Activated CD8-positive, alpha-beta memory T cell treated with anti-CD3 and anti-CD28 coated beads, Interleukin-2, amount 50 U/mL, for 48 hours (primary cell): ENCODE results near the gene BPI.
"Not testable (repeated sequence)": the region's sequence is repeated elsewhere in the genome, so short reads cannot be mapped to it uniquely, and the experiment has no call there.

Source experiments
- DNase-seq: peaks from one replicate; pipeline ENCODE4 v3.0.0-alpha.2; 2020

BPI gene

GRCh38 chr20:38306379-38306778, 2.4 kb downstream of the BPI start:
- no peak for DNase-seq

GRCh38 chr20:38307371-38308046, 3.6 kb downstream of the BPI start:
- no peak for DNase-seq

- DNase-seq = no peak
Measured at GRCh38 chr20:38308047-38308438, 4.1 kb downstream of the BPI start.

GRCh38 chr20:38308447-38308846, 4.5 kb downstream of the BPI start:
- no peak for DNase-seq

- no peak for DNase-seq
Measured at GRCh38 chr20:38311091-38311490, 7.1 kb downstream of the BPI start.

GRCh38 chr20:38311491-38311890, 7.5 kb downstream of the BPI start:
- DNase-seq = no peak

GRCh38 chr20:38313676-38314075, 9.7 kb downstream of the BPI start:
- DNase-seq = no peak

GRCh38 chr20:38314350-38314749, 10.4 kb downstream of the BPI start:
- not testable (repeated sequence) for DNase-seq

GRCh38 chr20:38315290-38315966, 11.5 kb downstream of the BPI start:
- DNase-seq = no peak

GRCh38 chr20:38316341-38316740, 12.4 kb downstream of the BPI start:
- DNase-seq = no peak

GRCh38 chr20:38317422-38317821, 13.5 kb downstream of the BPI start:
- no peak for DNase-seq

GRCh38 chr20:38320221-38320620, 16.3 kb downstream of the BPI start:
- DNase-seq = no peak

- DNase-seq = no peak
Measured at GRCh38 chr20:38321959-38322598, 18.1 kb downstream of the BPI start.

- no peak for DNase-seq
Measured at GRCh38 chr20:38324159-38324558, 20.2 kb downstream of the BPI start.

GRCh38 chr20:38325167-38325566, 21.2 kb downstream of the BPI start:
- DNase-seq = no peak

GRCh38 chr20:38325905-38326304, 21.9 kb downstream of the BPI start:
- DNase-seq = no peak

GRCh38 chr20:38326309-38326708, 22.4 kb downstream of the BPI start:
- no peak for DNase-seq

- DNase-seq = no peak
Measured at GRCh38 chr20:38330638-38331037, 26.7 kb downstream of the BPI start.

GRCh38 chr20:38331245-38331644, 27.3 kb downstream of the BPI start:
- no peak for DNase-seq

GRCh38 chr20:38331814-38332213, 27.9 kb downstream of the BPI start:
- no peak for DNase-seq

GRCh38 chr20:38334016-38334415, 30.1 kb downstream of the BPI start:
- DNase-seq = no peak

- no peak for DNase-seq
Measured at GRCh38 chr20:38336726-38337125, 32.8 kb downstream of the BPI start.

- DNase-seq = peak; percentile 68
Measured at GRCh38 chr20:38337561-38338140, 33.7 kb downstream of the BPI start.
